Activated T-cell treated with anti-CD3 and anti-CD28 coated beads for 48 hours (primary cell): ENCODE results near the gene NUDT15.
"Not testable (repeated sequence)": the region's sequence is repeated elsewhere in the genome, so short reads cannot be mapped to it uniquely, and the experiment has no call there.

ENCODE experiments used
- DNase-seq: peaks from one replicate; pipeline ENCODE4 v3.0.0-alpha.2; 2020; ENCODE audit warnings: low read depth

NUDT15 gene

GRCh38 chr13:48042894-48043293 is 5.4 kb downstream of the NUDT15 start:
- DNase-seq, result no peak

GRCh38 chr13:48043789-48044503 is 6.4 kb downstream of the NUDT15 start:
- no peak for DNase-seq

- DNase-seq, result no peak
Measured at GRCh38 chr13:48050550-48050949, 13.0 kb downstream of the NUDT15 start.

- DNase-seq, result no peak
Measured at GRCh38 chr13:48054601-48055000, 17.1 kb downstream of the NUDT15 start.

- no peak for DNase-seq
Measured at GRCh38 chr13:48055712-48056111, 18.2 kb downstream of the NUDT15 start.

- not testable (repeated sequence) for DNase-seq
Measured at GRCh38 chr13:48058536-48058935, 21.0 kb downstream of the NUDT15 start.

GRCh38 chr13:48059951-48060350 is 22.4 kb downstream of the NUDT15 start:
- not testable (repeated sequence) for DNase-seq

GRCh38 chr13:48066310-48066989 is 28.9 kb downstream of the NUDT15 start:
- no peak for DNase-seq

- no peak for DNase-seq
Measured at GRCh38 chr13:48068036-48068435, 30.5 kb downstream of the NUDT15 start.

- no peak for DNase-seq
Measured at GRCh38 chr13:48068952-48069351, 31.4 kb downstream of the NUDT15 start.

- no peak for DNase-seq
Measured at GRCh38 chr13:48069573-48069972, 32.0 kb downstream of the NUDT15 start.

GRCh38 chr13:48070942-48071341 is 33.4 kb downstream of the NUDT15 start:
- DNase-seq, result no peak

- no peak for DNase-seq
Measured at GRCh38 chr13:48072304-48072703, 34.8 kb downstream of the NUDT15 start.

GRCh38 chr13:48072787-48073186 is 35.3 kb downstream of the NUDT15 start:
- no peak for DNase-seq

GRCh38 chr13:48074006-48074405 is 36.5 kb downstream of the NUDT15 start:
- no peak for DNase-seq

- no peak for DNase-seq
Measured at GRCh38 chr13:48078251-48078656, 40.7 kb downstream of the NUDT15 start.

- DNase-seq, result no peak
Measured at GRCh38 chr13:48081739-48082138, 44.2 kb downstream of the NUDT15 start.

- no peak for DNase-seq
Measured at GRCh38 chr13:48086272-48086671, 48.7 kb downstream of the NUDT15 start.

- DNase-seq, result no peak
Measured at GRCh38 chr13:48093588-48093987, 56.1 kb downstream of the NUDT15 start.

GRCh38 chr13:48094404-48094780 is 56.9 kb downstream of the NUDT15 start:
- no peak for DNase-seq

- peak; percentile 97 for DNase-seq
Measured at GRCh38 chr13:48094781-48095502, 57.4 kb downstream of the NUDT15 start, which contains the start of gene MED4. TSS of gene MED4 (minus strand) at chr13:48095104. CDS start at chr13:48095078, 26 bp downstream.

- no peak for DNase-seq
Measured at GRCh38 chr13:48096670-48097069, 59.1 kb downstream of the NUDT15 start.
